T-cell (primary cell): Measurements from ENCODE around the gene SLC27A3. TPM values are rescaled to one million over a fixed set of nuclear protein-coding genes. Genes with fewer than 3 reads are reported as not detected.
"Not testable (repeated sequence)": the region's sequence is repeated elsewhere in the genome, so short reads cannot be mapped to it uniquely, and the experiment has no call there.

Source experiments
- ATAC-seq, 4 experiments: fragments of 200-7000 bp in 3 of 4; fragments of 150-1000 bp in 1 of 4; cut with Tn5 transposase; replicated peaks in 1 of 4; 1 replicate in 3 of 4; 2 replicates in 1 of 4; pipeline ENCODE4 v1.10.0; 2021; ENCODE audit warnings: moderate library complexity in 3 of 4, mild to moderate bottlenecking in 2 of 4, moderate number of reproducible peaks in 1 of 4
- CTCF ChIA-PET, 2 donors: fragments of 300-600 bp; sonication (Branson Sonifier 250); formaldehyde crosslinking; loops; one replicate each; lab custom pipeline; 2022; ENCODE audit warnings: antibody characterized with exemption in 2 of 2; lab: Charles Lee
- POLR2A ChIA-PET, 2 donors: fragments of 300-600 bp; sonication (Branson Sonifier 250); formaldehyde crosslinking; loops; one replicate each; lab custom pipeline; 2022; ENCODE audit warnings: antibody characterized with exemption in 2 of 2; lab: Charles Lee
- DNase-seq, 35 experiments: peaks; one replicate each; pipeline versions ENCODE4 v3.0.0 to v3.0.0-alpha.2; 2013 to 2023
- H3K27ac ChIP-seq: one replicate; pipeline ENCODE4 v1.5.1; 2013; ENCODE audit warnings: low read length
- H3K27me3 ChIP-seq, 2 experiments: replicated peaks in 1 of 2; 1 replicate in 1 of 2; 2 replicates in 1 of 2; pipeline versions ENCODE4 v1.6.1 to v1.7.0; 2013; ENCODE audit warnings: low read length in 1 of 2, mixed read lengths in 1 of 2; ENCODE audit not compliant: control insufficient read depth in 2 of 2, insufficient read depth in 2 of 2; ENCODE audit errors: extremely low read depth in 1 of 2
- H3K36me3 ChIP-seq, 2 donors: 1 replicate in 1 of 2; 2 replicates in 1 of 2; pipeline versions ENCODE4 v1.6.1 to v1.7.0; 2013; ENCODE audit warnings: low read length in 1 of 2; ENCODE audit not compliant: control insufficient read depth in 2 of 2, insufficient read depth in 1 of 2; ENCODE audit errors: extremely low read depth in 1 of 2
- H3K4me1 ChIP-seq, 2 experiments: 1 replicate in 1 of 2; 2 replicates in 1 of 2; pipeline versions ENCODE4 v1.6.1 to v1.7.0; 2013; ENCODE audit warnings: low read length in 2 of 2, mixed read lengths in 1 of 2; ENCODE audit not compliant: insufficient read depth in 2 of 2, control insufficient read depth in 1 of 2; ENCODE audit errors: extremely low read depth in 1 of 2
- H3K4me3 ChIP-seq, 2 donors: 1 replicate in 1 of 2; 2 replicates in 1 of 2; pipeline versions ENCODE4 v1.5.1 to v1.7.0; 2013; ENCODE audit warnings: mild to moderate bottlenecking in 2 of 2, low read length in 1 of 2, moderate library complexity in 1 of 2; ENCODE audit not compliant: control insufficient read depth in 1 of 2; ENCODE audit errors: extremely low read depth in 1 of 2
- H3K9me3 ChIP-seq: 2 replicates; pipeline ENCODE4 v1.7.0; 2013
- H3K27ac Mint-ChIP-seq, 2 donors: one replicate each; pipeline ENCODE4 v1.8.0; 2020 to 2021; ENCODE audit warnings: mild to moderate bottlenecking in 2 of 2, mixed read lengths in 2 of 2
- H3K27me3 Mint-ChIP-seq, 2 donors: one replicate each; pipeline ENCODE4 v1.8.0; 2021 to 2022; ENCODE audit warnings: mixed read lengths in 2 of 2
- H3K36me3 Mint-ChIP-seq: one replicate; pipeline ENCODE4 v1.8.0; 2021; ENCODE audit warnings: mixed read lengths
- H3K4me1 Mint-ChIP-seq, 3 donors: one replicate each; pipeline ENCODE4 v1.8.0; 2020 to 2022; ENCODE audit warnings: mixed read lengths in 3 of 3, mild to moderate bottlenecking in 1 of 3
- H3K4me3 Mint-ChIP-seq, 3 donors: one replicate each; pipeline ENCODE4 v1.8.0; 2020 to 2022; ENCODE audit warnings: mild to moderate bottlenecking in 3 of 3, mixed read lengths in 3 of 3, moderate library complexity in 3 of 3
- H3K9me3 Mint-ChIP-seq, 3 donors: one replicate each; pipeline ENCODE4 v1.8.0; 2020 to 2022; ENCODE audit warnings: mixed read lengths in 3 of 3
- WGBS: methylation state at CpG from one replicate; pipeline ENCODE4 v1.1.5; 2013; ENCODE audit warnings: missing lambda C conversion rate; ENCODE audit not compliant: insufficient coverage; 5-methylcytosine and 5-hydroxymethylcytosine counted together
- total RNA-seq, 35 experiments: library from RNA in 6 of 35; stranded (reverse) in 6 of 35; fragments of 120-200 nt in 1 of 35; gene quantifications; one replicate each; pipeline versions ENCODE4 v1.2.1 to v1.2.4 and lab custom pipeline; 2013 to 2026

Gene SLC27A3
- total RNA-seq, 5 donors from 2014 or later (not counting 1 experiment from before 2014, with no cell fraction given): 11.0 to 24.5 (median 18.9) TPM

DNA sequence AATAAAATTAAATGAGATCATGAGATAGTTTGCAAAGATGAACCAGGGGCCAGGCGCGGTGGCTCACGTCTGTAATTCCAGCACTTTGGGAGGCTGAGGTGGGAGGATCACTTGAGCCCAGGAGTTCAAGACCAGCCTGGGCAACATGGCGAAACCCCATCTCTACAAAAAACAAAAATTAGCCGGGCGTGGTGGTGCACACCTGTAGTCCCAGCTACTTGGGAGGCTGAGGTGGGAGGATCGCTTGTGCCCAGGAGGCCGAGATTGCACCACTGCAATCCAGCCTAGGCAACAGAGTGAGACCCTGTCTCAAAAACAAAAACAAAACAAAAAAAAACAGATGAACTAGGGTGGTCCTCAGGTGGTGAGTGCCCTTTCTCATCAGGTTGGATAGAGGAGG lies 7.4 kb downstream of the SLC27A3 start:
- Mint-ChIP-seq H3K27ac (peak overlapping the region; percentile 92 to 98), H3K4me3 (peak overlapping the region; percentile 85 to 93 (median 87)), H3K4me1 (peaks cover 8 to 17% (median 9%) of the 10 kb centered on the region in 3 donors)
- ATAC-seq, H3K27me3 Mint-ChIP-seq, H3K9me3 Mint-ChIP-seq, H3K9me3 ChIP-seq, DNase-seq, POLR2A ChIA-PET, H3K27me3 ChIP-seq, H3K36me3 ChIP-seq, H3K36me3 Mint-ChIP-seq, CTCF ChIA-PET: not testable (repeated sequence)
- no CpG with 5 or more reads among the region's 8 CpGs for WGBS
- Histone ChIP-seq H3K27ac (peak overlapping the region; percentile 88), H3K4me1 (peaks cover 5 to 19% of the 10 kb centered on the region in 2 experiments), H3K4me3 (peak overlapping the region in 1 of 2 donors; percentile 84)

DNA sequence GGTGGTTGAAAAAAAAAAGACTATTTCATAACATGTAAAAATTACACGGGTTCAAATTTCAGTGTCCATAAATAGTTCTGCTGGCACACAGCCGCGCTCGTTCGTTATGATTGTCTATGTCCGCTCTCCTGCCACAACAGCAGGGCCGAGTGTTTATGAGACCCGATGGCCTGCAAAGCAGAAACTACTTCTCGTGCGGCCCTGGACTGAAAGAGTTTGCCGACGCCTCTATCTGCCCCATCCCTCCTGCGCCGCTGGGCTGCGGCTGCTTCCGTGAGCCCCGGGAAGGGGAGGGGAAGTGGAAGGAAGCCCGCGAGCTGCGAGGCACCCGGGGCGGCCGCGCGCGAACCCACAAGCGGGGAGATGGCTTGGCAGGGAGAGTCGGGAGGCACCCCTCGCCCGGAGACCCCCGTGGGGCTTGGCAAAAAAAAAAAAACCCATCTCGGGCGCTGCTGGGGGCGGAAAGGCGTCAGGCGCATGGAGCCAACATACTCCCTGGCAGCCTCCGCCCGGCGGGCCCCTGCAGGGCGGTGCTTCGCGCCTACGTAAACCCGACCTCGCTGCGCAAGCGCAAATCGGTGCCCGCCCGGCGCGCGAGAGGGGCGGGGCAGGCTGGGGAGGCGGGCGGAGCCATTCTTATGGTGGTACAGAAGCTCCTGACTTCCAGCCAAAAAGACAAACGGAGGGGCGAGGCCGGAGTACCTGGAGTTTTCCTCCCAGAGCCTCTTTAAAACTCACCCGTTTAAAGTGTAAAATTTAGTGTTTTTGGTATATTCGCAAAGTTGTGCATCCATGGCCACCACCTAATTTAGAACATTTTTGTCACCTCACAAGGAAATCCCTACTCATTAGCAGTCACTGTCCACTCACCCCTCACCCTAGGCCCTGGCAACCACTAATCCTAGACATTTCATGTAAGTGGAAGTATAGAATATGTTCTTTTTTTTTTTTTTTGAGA lies 8.3 kb downstream of the SLC27A3 start:
- ChIA-PET POLR2A (interaction anchor here (0.6 to 0.7 kb wide), 2 partner anchors 21 to 22 kb away, joined by 3 to 5 read pairs; no protein-coding TSS in a partner anchor), CTCF (no interaction called here)
- Mint-ChIP-seq H3K27ac (peak overlapping the region; percentile 92 to 98), H3K4me3 (peak overlapping the region; percentile 85 to 93 (median 87)), H3K4me1 (peaks cover 8 to 16% (median 9%) of the 10 kb centered on the region in 3 donors), H3K9me3 (no peaks in the 10 kb centered on the region), H3K27me3 (peaks cover 0 to 7% of the 10 kb centered on the region in 2 donors), H3K36me3 (peaks cover 4% of the 10 kb centered on the region)
- ATAC-seq (peak; percentile 94 to 98 (median 97)), DNase-seq (peak; percentile 80 to 95 (median 88))
- Histone ChIP-seq H3K9me3 (no peaks in the 10 kb centered on the region), H3K27ac (peak overlapping the region; percentile 88), H3K4me1 (peaks cover 5 to 14% of the 10 kb centered on the region in 2 experiments), H3K27me3 (peaks cover 0 to 4% of the 10 kb centered on the region in 2 experiments), H3K4me3 (peak overlapping the region; percentile 67 to 84), H3K36me3 (no peaks in the 10 kb centered on the region)
- WGBS: under 1% methylated on average over 46 of the region's 61 CpGs

DNA sequence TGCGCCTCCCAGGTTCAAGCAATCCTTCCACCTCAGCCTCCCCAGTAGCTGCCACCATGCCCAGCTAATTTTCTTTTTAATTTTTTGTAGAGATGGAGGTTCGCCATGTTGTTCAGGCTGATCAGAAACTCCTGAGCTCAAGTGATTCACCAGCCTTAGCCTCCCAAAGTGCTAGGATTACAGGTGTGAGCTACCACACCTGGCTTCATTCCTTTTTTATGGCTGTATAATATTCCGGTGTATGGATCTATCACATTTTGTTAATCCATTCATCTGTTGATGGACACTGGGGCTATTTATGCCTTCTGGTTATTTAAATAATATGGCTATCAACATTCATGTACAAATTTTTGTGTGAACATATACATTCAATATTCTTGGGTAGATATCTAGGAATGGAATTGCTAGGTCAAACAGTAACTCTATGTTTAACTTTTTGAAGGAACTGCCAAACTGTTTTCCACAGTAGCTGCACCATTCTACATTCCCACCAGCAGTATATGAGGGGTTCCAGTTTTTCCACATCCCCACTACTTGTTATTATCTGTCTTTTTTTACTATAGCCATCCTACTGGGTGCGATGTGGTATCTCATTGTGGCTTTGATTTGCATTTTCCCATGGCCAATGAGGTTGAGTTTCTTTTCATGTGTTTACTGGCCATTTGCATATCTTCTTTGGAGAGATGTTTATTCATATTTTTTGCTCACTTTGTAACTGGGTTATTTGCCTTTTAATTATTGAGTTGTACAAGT lies 11.0 kb downstream of the SLC27A3 start:
- Mint-ChIP-seq H3K9me3 (no peaks in the 10 kb centered on the region), H3K4me1 (peaks cover 27 to 35% (median 30%) of the 10 kb centered on the region in 3 donors), H3K4me3 (no peak overlapping the region), H3K36me3 (no peaks in the 10 kb centered on the region), H3K27me3 (peaks cover 0 to 11% of the 10 kb centered on the region in 2 donors), H3K27ac (no peak overlapping the region)
- no peak overlapping the region for H3K27ac ChIP-seq
- H3K4me1 ChIP-seq: peaks cover 10 to 24% of the 10 kb centered on the region in 2 experiments
- ChIA-PET CTCF (no interaction called here), POLR2A (interaction anchor here in 1 of 2 donors (0.7 kb wide), 1 partner anchor 395 kb away, joined by 7 read pairs; no protein-coding TSS in a partner anchor)
- DNase-seq (no peak), ATAC-seq (no peak)
- no peaks in the 10 kb centered on the region for H3K36me3 ChIP-seq
- no CpG with 5 or more reads among the region's 4 CpGs for WGBS
- no peaks in the 10 kb centered on the region for H3K9me3 ChIP-seq
- no peak overlapping the region for H3K4me3 ChIP-seq
- peaks cover 0 to 10% of the 10 kb centered on the region in 2 experiments for H3K27me3 ChIP-seq

DNA sequence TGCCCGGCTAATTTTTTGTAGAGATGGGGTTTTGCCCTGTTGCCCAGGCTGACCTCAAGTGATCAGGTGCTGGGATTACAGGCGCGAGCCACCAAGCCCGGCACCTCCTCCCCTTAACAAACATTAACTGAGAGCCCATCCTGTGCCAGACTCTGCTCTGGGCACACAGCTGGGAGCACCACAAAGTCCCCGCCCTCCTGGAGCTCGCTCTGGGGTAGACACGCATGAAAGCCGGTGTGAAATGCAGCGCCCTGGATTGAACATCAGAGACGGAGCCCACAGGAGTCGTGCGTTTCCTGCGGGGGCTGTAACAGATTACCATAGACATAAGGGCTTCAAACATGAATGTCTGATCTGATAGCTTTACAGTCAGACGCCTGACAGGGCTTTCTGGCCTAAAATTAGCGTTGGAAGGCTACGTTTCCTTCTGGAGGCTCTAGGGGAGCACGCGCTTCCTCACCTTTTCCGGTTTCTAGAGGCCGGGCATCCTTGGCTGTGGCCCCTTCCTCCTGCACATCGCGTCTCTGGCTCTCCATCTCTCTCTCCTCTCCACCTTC lies 14.3 kb downstream of the SLC27A3 start:
- H3K9me3 Mint-ChIP-seq: no peaks in the 10 kb centered on the region
- ATAC-seq: peak; percentile 47 to 69 (median 58)
- peak overlapping the region in 1 of 3 donors; percentile 51 for H3K4me3 Mint-ChIP-seq
- peaks cover 0 to 11% of the 10 kb centered on the region in 2 donors for H3K27me3 Mint-ChIP-seq
- CTCF ChIA-PET: no interaction called here
- no peak overlapping the region for H3K27ac Mint-ChIP-seq
- POLR2A ChIA-PET: interaction anchor here in 1 of 2 donors (0.6 kb wide), 1 partner anchor 14 kb away, joined by 4 read pairs; no protein-coding TSS in a partner anchor
- no peaks in the 10 kb centered on the region for H3K9me3 ChIP-seq
- peaks cover 21 to 28% (median 21%) of the 10 kb centered on the region in 3 donors for H3K4me1 Mint-ChIP-seq
- peaks cover 5 to 14% of the 10 kb centered on the region in 2 experiments for H3K4me1 ChIP-seq
- no peaks in the 10 kb centered on the region for H3K36me3 Mint-ChIP-seq
- no peaks in the 10 kb centered on the region for H3K36me3 ChIP-seq
- peak overlapping the region in 1 of 2 donors; percentile 38 for H3K4me3 ChIP-seq
- H3K27me3 ChIP-seq: peaks cover 0 to 10% of the 10 kb centered on the region in 2 experiments
- 24% methylated on average over 18 of the region's 22 CpGs for WGBS
- peak in 6 of 35 experiments; percentile 5 to 29 (median 18) for DNase-seq
- no peak overlapping the region for H3K27ac ChIP-seq

DNA sequence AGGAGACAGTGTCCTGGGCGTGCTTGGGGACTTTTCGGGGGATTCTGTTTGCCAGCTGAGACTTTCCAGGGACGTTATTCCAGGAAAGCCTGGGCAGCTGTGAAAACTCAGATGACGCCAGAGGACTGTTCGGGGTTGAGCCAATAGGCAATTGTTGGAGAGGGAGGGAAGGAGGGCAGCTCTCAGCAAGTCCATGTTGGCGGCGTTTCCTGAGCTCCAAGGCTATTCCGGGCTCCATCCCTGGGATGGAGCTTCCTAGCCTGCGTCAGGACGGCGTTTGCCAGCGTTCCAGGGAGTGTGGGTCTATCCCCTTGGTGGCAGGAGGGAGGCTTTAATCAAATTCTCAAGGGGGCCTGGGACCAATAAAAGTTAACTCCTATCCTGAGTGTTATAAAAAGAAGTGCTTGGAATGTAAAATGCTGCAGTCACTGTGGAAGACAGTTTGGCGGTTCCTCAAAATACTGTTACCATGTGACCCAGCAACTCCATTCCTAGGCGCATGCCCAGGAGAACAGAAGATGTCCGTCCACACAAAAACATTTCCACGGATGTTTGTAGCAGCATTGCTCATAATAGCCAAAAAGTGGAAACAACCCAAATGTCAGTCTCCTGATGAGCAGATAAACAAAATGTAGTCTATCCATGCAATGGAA lies 15.2 kb downstream of the SLC27A3 start:
- Histone ChIP-seq H3K27me3 (peaks cover 0 to 10% of the 10 kb centered on the region in 2 experiments), H3K4me1 (peaks cover 5 to 22% of the 10 kb centered on the region in 2 experiments), H3K4me3 (no peak overlapping the region), H3K36me3 (no peaks in the 10 kb centered on the region), H3K27ac (peak overlapping the region; percentile 6), H3K9me3 (no peaks in the 10 kb centered on the region)
- ATAC-seq (no peak), DNase-seq (no peak)
- H3K4me3 Mint-ChIP-seq: peak overlapping the region in 1 of 3 donors; percentile 51
- H3K36me3 Mint-ChIP-seq: no peaks in the 10 kb centered on the region
- ChIA-PET CTCF (no interaction called here), POLR2A (interaction anchor here in 1 of 2 donors (0.5 kb wide), 1 partner anchor 198 kb away, joined by 4 read pairs; no protein-coding TSS in a partner anchor)
- no peaks in the 10 kb centered on the region for H3K9me3 Mint-ChIP-seq
- H3K27me3 Mint-ChIP-seq: peaks cover 0 to 11% of the 10 kb centered on the region in 2 donors
- WGBS: 89% methylated on average over 10 of the region's 16 CpGs
- peaks cover 21 to 29% (median 21%) of the 10 kb centered on the region in 3 donors for H3K4me1 Mint-ChIP-seq
- peak overlapping the region in 1 of 2 donors; percentile 60 for H3K27ac Mint-ChIP-seq
